Esophagus muscularis mucosa (tissue), 4 donors: ENCODE measurements around the gene RNF168. TPM values are rescaled to one million over a fixed set of nuclear protein-coding genes. Genes with fewer than 3 reads are reported as not detected.
A peak's percentile ranks its signal among the peaks of the same experiment; 100 is the strongest.

Experiments
- DNase-seq: peaks from one replicate; pipeline ENCODE4 v3.0.0-alpha.2; 2017; ENCODE audit errors: extremely low spot score
- H3K27ac ChIP-seq, 4 donors: fragments of 200-600 bp; sonication (generic); replicated peaks in 1 of 4; 1 replicate in 3 of 4; 2 replicates in 1 of 4; pipeline ENCODE4 v1.5.1; 2016 to 2019; ENCODE audit warnings: mild to moderate bottlenecking in 1 of 4
- H3K27me3 ChIP-seq, 4 donors: fragments of 200-600 bp; sonication (generic); one replicate each; pipeline versions ENCODE4 v1.5.1 to v1.6.0; 2016 to 2019
- H3K36me3 ChIP-seq, 4 donors: fragments of 200-600 bp; sonication (generic); one replicate each; pipeline ENCODE4 v1.5.1; 2016 to 2019
- H3K4me1 ChIP-seq, 4 donors: fragments of 200-600 bp; sonication (generic); one replicate each; pipeline ENCODE4 v1.5.1; 2016 to 2019
- H3K4me3 ChIP-seq, 4 donors: fragments of 200-600 bp; sonication (generic); 1 replicate in 2 of 4; 2 replicates in 2 of 4; pipeline ENCODE4 v1.5.1; 2016 to 2019; ENCODE audit warnings: mild to moderate bottlenecking in 4 of 4, moderate library complexity in 1 of 4
- H3K9me3 ChIP-seq, 4 donors: fragments of 200-600 bp; sonication (generic); 1 replicate in 3 of 4; 2 replicates in 1 of 4; pipeline ENCODE4 v1.5.1; 2016 to 2019
- EP300 ChIP-seq: sonication (generic); formaldehyde crosslinking; IDR thresholded peaks from one replicate; pipeline ENCODE4 v1.6.1; 2017; ENCODE audit warnings: antibody characterized with exemption
- POLR2A ChIP-seq: fragments of 450-650 bp; IDR thresholded peaks from one replicate; pipeline ENCODE4 v1.6.1; 2017; ENCODE audit warnings: antibody characterized with exemption, moderate library complexity, mild to moderate bottlenecking, low read depth
- POLR2AphosphoS5 ChIP-seq, 2 donors: sonication (generic); formaldehyde crosslinking; IDR thresholded peaks; one replicate each; pipeline ENCODE4 v1.6.1; 2017; ENCODE audit warnings: antibody characterized with exemption in 2 of 2
- WGBS: methylation state at CpG from one replicate; pipeline ENCODE4 v1.1.5; 2018; 5-methylcytosine and 5-hydroxymethylcytosine counted together
- intact Hi-C: fragments of 100-400 bp; cut with DNase I; formaldehyde crosslinking; loops from one replicate; pipeline ENCODE4 v1.15.1; 2023
- total RNA-seq, 4 donors: library from RNA; depleted of rRNA; stranded (reverse); fragments of >200 nt; gene quantifications; one replicate each; pipeline versions ENCODE4 v1.1.0 to v1.2.1, GENCODE V29; 2016
- TF ChIP-seq, protein P1 (sequence below), 3 experiments: fragments of 200-600 bp in 2 of 3; fragments of 450-650 bp in 1 of 3; sonication (generic) in 2 of 3; IDR thresholded peaks; one replicate each; pipeline ENCODE4 v1.5.1; 2017 to 2019; ENCODE audit warnings: antibody characterized with exemption in 3 of 3, mild to moderate bottlenecking in 2 of 3, moderate library complexity in 1 of 3

The RNF168 gene
- total RNA-seq, 4 donors from 2014 or later: 17.2 to 23.0 (median 22.3) TPM

DNA sequence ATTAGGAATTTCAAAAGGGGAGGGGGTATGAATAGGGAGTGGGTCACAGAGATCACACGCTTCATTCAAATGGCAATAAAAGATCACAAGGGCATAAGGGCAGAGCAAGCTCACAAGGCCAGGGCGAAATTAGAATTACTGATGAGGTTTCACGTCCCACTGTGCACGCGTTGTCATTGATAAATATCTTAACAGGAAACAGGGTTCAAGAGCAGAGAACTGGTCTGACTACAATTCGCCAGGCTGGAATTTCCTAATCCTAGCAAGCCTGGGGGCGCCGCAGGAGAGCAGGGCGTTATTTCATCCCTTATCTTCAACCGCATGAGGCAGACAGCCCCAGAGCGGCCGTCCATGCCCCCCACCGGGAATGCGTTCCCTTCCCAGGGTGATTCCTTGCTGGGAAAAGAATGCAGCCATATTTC, 29.7 kb upstream of the RNF168 start:
- 28% methylated on average over 14 of the region's 14 CpGs for WGBS
- DNase-seq: no peak
- Histone ChIP-seq H3K4me1 (peaks cover 0 to 9% (median 9%) of the 10 kb centered on the region in 4 donors), H3K4me3 (no peak overlapping the region), H3K9me3 (no peaks in the 10 kb centered on the region), H3K36me3 (no peaks in the 10 kb centered on the region), H3K27me3 (peaks cover 0 to 11% (median 0%) of the 10 kb centered on the region in 4 donors), H3K27ac (no peak overlapping the region)
- TF ChIP-seq POLR2AphosphoS5 (IDR thresholded peaks at IDR 0.05) (no peak), POLR2A (no peak)
- TF ChIP-seq, protein P1, sequence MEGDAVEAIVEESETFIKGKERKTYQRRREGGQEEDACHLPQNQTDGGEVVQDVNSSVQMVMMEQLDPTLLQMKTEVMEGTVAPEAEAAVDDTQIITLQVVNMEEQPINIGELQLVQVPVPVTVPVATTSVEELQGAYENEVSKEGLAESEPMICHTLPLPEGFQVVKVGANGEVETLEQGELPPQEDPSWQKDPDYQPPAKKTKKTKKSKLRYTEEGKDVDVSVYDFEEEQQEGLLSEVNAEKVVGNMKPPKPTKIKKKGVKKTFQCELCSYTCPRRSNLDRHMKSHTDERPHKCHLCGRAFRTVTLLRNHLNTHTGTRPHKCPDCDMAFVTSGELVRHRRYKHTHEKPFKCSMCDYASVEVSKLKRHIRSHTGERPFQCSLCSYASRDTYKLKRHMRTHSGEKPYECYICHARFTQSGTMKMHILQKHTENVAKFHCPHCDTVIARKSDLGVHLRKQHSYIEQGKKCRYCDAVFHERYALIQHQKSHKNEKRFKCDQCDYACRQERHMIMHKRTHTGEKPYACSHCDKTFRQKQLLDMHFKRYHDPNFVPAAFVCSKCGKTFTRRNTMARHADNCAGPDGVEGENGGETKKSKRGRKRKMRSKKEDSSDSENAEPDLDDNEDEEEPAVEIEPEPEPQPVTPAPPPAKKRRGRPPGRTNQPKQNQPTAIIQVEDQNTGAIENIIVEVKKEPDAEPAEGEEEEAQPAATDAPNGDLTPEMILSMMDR (IDR thresholded peaks at IDR 0.05): no peak
- intact Hi-C loops: no loop called here

DNA sequence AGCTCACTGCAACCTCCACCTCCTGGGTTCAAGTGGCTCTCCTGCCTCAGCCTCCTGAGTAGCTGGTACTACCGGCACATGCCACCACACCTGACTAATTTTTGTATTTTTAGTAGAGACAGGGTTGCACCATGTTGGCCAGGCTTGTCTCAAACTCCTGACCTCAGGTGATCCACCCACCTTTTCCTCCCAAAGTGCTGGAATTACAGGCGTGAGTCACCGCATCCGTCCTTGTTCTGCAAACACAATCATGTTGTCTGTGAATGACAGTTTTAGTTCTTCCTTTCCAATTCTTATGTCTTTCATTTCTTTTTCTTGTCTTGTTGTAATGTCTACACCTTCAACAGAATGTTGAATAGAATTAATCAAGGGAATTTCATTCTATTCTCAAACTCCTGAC, 27.9 kb upstream of the RNF168 start:
- Histone ChIP-seq H3K36me3 (no peaks in the 10 kb centered on the region), H3K27me3 (peaks cover 0 to 7% (median 0%) of the 10 kb centered on the region in 4 donors), H3K27ac (no peak overlapping the region), H3K9me3 (no peaks in the 10 kb centered on the region), H3K4me3 (no peak overlapping the region), H3K4me1 (peaks cover 0 to 11% (median 9%) of the 10 kb centered on the region in 4 donors)
- WGBS: 84% methylated on average over 4 of the region's 4 CpGs
- no peak for DNase-seq
- TF ChIP-seq POLR2AphosphoS5 (IDR thresholded peaks at IDR 0.05) (no peak), POLR2A (no peak), EP300 (no peak)
- TF ChIP-seq, protein P1 (IDR thresholded peaks at IDR 0.05): no peak
- intact Hi-C loops: no loop called here

DNA sequence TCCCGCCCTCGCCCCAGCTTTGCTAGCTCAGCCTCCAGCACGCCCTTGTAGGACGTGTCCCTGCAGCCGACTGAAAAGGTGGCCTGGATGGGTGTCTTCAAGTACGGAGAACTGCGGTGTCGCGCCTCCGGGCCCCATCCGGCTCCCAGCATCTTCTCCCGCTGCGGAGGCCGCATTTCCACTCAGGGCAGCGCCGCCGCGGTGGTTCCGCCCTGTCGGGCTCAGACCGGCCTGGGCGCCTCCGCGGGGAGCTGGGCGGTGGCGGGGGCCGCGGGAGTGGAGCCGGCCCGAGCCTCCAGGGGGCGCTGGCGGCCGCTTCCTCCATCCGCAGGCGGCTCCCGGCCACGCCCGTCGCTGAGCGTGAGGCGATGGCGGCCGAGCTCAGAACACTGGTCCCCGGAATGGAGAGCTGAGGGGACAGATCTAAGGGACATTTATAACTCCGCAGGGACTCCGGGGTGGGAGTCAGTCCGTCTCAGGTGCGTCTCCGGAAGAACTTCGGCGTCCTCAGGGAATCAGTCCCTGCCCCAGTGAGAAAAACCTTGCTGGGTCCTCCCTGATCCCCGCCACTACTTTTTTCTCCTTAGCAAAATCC, 25.2 kb upstream of the RNF168 start:
- Histone ChIP-seq H3K4me1 (peaks cover 0 to 11% (median 9%) of the 10 kb centered on the region in 4 donors), H3K4me3 (peak overlapping the region; percentile 46 to 64 (median 54)), H3K27me3 (peaks cover 0 to 7% (median 0%) of the 10 kb centered on the region in 4 donors), H3K36me3 (no peaks in the 10 kb centered on the region), H3K27ac (peak overlapping the region in 3 of 4 donors; percentile 74 to 76 (median 74)), H3K9me3 (no peaks in the 10 kb centered on the region)
- 10% methylated on average over 12 of the region's 52 CpGs for WGBS
- peak; percentile 93 for DNase-seq
- intact Hi-C loops: loop anchor here (10.0 kb wide), 1 partner anchor 454 kb away; no protein-coding TSS in a partner anchor
- TF ChIP-seq, protein P1 (IDR thresholded peaks at IDR 0.05): peak; percentile 83 to 89 (median 83)
- TF ChIP-seq POLR2A: no peak
- no peak for TF ChIP-seq EP300
- peak in 1 of 2 donors; percentile 38 for TF ChIP-seq POLR2AphosphoS5 (IDR thresholded peaks at IDR 0.05)

DNA sequence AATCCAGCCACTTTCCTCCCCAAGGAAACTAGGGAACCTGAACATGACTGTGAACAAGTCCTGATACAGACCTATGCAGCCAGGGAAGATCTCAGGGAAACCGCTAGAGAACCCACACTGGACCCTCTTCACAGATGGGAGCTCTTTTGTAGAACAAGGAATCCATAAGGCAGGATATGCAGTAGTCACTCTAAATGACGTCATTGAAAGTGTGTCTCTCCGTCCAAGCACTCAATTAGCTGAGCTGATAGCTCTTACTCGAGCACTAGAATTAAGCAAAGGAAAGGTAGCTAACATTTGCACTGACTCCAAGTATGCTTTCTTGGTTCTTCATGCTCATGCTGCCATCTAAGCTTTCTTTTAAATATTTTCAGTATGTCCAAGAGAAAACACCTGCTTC, 21.6 kb upstream of the RNF168 start:
- 84% methylated on average over 4 of the region's 4 CpGs for WGBS
- Histone ChIP-seq H3K9me3 (peaks cover 0 to 5% (median 4%) of the 10 kb centered on the region in 4 donors), H3K4me1 (peaks cover 0 to 11% (median 9%) of the 10 kb centered on the region in 4 donors), H3K27me3 (no peaks in the 10 kb centered on the region), H3K4me3 (no peak overlapping the region), H3K27ac (no peak overlapping the region), H3K36me3 (no peaks in the 10 kb centered on the region)
- TF ChIP-seq, protein P1 (IDR thresholded peaks at IDR 0.05): no peak
- TF ChIP-seq EP300: no peak
- no peak for TF ChIP-seq POLR2AphosphoS5 (IDR thresholded peaks at IDR 0.05)
- TF ChIP-seq POLR2A: no peak
- no peak for DNase-seq
- intact Hi-C loops: loop anchor here (10.0 kb wide), 1 partner anchor 450 kb away; no protein-coding TSS in a partner anchor
